ENCODE results near the gene STOML3.

Gene STOML3

DNA sequence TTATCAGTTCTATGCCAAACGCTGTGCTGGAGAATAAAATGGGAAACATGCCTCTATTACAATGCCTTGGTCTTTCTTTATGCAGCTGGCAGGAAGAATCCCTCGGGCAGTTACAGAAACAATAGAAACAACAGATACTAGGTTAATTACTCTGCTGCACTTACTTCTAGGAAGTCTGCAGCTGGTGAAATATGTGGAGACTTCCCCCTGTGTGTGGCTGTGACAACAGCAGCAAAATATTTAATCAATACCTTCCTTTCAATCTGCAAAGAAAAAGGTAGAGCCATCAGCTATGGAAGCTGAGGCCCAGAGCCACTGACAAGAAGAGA, 9.9 kb downstream of the STOML3 start:
- no peak for DNase-seq

DNA sequence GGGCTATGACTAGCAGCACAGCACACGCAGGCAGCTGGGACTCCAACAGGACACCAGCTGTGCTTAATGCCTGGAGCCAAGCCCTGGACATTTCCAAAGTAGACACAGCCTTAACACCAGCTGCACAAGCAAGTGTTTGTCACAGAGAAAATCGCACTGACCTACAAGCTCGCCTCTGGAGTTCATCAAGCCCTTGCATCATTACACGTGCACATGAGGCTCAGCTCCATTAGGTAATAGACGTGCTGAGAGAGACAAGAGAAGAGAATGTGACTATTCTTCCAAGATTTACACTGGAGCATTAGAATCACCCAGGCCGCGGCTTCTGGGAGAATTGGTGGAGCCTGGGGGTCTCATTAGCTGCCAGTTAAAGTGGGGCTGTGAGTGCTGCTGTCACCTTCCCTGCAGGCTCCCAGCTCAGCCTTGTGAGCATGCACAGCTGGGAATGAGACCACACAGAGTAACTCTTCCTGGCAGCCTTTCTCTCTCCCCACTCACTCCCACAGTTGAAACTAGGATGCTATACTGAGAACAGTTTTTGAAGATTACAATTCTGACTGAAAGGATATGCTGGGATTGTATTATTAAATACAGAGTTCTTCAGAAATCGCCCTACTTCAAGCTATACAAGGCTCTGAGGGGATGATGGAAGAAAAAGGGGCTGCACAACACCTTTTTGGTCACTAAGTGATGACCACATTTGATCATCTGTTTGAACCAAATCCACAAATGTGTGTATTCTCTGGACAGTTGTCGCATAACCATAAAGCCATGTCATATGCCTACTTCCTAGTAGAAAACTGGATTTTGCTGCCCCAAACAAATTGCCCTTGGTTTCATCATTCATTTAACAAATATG, 10.5 kb downstream of the STOML3 start:
- DNase-seq, result no peak

DNA sequence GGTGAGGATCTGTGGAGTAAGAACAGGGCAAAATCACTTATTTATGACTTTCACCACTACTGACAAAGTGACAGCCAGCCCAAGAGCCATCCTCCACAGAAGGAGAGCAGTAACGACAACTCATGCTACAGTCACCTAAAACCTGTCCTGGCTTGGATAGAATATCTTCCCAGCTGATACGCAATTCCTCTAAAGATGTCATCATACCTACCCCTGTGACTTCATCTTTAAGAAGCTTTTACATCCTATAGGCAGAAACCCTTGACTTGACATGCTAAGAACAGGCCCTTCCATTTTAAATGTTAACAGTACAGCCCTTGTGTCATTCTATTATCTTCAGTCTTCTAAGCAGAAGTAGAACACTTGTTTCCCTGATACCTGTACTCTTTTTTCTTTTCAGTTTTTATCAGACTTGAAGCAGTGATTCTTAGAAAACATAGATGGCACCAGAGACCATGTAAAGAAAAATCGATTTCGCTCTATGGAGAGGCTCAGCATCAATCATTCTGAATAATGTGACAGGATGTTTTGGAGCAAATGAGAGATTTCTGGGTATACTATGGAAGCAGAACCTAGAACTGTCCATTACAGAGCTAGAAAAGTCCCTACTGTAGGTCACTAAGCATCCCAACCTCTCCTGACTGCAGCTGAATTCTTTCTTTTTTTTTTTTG, 20.1 kb downstream of the STOML3 start:
- DNase-seq, result no peak

DNA sequence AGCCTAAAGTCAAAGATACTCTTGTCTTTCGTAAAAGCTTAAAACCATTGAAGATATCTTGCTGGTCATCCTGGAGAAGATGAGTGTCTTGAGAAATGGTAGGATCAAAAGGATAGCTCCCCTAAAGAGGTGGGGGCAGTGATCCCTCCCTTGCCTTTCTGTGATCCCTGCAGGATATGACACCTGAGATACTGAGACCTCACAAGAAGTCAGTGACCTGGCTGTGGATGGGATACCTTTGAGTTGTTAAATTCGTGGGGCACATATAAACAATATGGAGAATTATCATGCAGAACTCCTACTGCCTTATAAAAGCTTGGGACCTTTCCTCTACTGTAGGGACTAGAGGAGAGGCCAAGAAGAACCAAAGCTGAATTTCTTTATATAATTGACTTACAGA, 21.4 kb downstream of the STOML3 start:
- DNase-seq, result no peak

DNA sequence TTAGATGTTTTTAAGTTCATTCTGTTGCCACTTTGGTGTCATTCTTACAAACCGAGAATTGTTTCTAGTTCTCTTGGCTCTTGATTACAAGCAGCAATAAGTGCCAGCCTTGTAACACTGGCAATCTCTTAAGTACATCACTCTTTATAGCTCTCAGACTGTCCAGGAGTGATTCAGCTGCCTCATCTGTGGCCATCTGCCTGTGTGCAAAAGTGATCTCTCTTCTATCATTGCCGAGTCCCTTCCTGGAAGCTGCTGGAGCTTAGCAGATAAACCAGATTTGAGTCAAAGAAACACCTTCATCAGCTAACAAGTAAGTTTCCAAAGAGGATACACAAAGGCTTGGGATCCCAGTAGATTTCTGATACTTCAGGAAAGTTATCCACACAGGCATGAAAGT, 23.2 kb downstream of the STOML3 start:
- no peak for DNase-seq

DNA sequence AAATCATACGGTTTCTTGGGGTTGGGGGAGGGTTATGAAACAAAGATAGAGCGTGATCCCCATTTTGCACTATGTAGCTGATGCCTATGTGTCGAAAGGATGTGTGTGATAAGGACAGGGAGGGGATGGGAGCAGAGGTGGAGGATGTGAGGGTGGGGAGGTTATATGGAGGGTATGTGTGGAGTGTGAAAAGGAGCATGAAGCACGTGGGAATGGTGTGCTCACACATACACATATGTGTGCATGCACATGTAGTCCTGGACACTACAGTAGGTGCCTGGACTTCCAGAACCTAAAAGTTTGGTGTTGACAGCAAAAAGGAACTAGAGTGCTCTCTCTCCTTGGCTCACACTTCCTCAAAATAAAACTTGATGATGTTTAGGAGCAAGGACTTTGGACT, 25.4 kb downstream of the STOML3 start:
- DNase-seq, result no peak

GRCh38 chr13:38960175-38960574, 30.5 kb downstream of the STOML3 start:
- DNase-seq, result no peak

DNA sequence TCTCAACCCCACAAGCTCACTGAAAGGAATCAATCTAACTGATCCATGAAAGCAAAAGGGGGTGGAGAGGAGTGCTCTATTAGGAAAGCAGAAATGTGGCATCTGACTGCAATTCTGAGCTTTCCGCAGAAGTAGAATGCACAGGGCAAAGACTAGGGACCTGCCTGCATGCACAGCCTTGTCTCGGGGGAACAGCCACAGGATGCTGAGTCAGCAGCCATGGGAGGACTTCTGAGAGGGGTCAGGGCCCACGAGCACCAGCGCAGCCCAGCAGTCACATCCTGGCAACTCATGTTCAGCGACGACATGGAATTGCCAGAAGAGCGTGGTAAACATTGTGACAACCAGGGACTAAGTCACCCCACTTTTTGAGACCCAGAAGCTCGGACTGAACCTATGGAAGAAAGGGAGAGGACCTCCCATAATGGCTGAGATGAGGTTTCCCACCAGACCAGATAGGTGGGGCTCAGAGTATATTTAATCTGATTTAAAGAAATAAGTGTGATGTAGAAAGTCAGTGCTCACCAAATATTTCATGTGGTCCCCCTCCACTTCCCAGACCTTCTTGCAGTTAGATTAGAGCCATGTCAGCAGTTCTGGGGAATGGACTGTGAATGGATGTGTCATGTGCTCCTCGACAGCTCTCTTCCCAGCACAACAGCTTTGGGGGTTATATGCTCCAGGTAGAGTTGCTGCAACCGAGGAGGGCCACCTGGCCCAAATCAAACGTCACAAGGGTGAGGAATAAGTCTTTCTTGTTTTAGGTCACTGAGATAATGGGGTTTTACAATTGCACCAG, 32.6 kb downstream of the STOML3 start:
- no peak for DNase-seq

DNA sequence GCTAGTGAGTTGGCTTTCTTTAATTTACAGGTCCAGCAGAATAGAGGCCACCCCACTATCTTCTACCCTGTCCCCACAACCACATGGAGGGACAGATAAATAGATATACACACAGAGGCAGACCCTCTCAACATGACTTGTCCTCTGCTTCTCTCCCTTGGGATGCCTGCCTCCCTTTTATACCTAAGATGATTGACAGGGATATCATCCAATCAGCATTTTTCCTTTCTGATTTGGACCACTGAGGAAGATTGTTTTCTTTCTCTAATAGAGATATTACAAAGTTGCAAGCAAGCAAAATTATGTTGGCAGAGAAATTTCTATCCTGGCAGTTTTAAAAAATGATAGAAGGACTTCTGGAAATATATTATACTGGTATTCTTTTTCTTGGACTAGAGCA, 35.8 kb downstream of the STOML3 start:
- no peak for DNase-seq

DNA sequence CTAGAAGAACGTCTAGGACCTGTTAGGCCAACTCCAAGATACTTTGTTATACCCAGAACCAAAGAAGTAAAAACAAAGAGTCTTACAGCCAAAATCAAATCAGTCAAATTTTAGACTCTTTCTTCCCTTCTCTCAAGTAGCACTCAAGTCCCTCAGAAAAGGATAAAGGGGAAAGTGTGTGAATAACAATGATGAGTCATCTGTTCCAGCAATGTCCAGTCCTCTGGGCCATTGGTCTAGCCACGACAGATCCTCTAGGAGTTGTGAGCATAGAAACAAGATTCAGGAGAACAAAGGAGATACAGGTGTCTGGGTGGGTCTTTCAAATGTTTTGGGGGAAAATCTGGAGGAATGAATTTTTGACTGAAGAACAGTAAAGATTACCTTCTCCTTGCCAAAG, 36.3 kb downstream of the STOML3 start:
- DNase-seq, result no peak

GRCh38 chr13:38952827-38953226, 37.8 kb downstream of the STOML3 start:
- DNase-seq, result no peak

- DNase-seq, result no peak
Observed at GRCh38 chr13:38951525-38952313, 38.9 kb downstream of the STOML3 start.

- DNase-seq, result no peak
Observed at GRCh38 chr13:38950987-38951386, 39.6 kb downstream of the STOML3 start.

DNA sequence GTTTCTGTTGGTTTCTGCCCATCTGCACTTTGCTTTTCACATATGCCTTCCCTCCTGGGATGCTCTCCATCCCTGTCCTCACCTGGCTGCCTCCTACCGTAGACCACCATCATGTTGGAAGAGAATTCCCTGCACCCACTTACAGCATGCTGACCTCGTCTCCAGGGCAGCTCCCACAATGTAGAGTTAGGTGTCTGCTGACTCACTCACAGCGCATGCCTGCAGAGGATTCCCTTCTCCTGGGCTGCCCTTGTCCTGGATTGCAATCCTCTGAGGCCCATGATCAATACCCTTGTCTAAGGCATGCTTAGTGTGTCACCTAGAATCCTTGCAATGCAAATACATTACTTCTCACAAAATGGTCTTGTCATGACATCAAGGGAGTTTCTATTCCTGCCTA, 43.6 kb downstream of the STOML3 start:
- no peak for DNase-seq

- no peak for DNase-seq
Observed at GRCh38 chr13:38944219-38944618, 46.4 kb downstream of the STOML3 start.

DNA sequence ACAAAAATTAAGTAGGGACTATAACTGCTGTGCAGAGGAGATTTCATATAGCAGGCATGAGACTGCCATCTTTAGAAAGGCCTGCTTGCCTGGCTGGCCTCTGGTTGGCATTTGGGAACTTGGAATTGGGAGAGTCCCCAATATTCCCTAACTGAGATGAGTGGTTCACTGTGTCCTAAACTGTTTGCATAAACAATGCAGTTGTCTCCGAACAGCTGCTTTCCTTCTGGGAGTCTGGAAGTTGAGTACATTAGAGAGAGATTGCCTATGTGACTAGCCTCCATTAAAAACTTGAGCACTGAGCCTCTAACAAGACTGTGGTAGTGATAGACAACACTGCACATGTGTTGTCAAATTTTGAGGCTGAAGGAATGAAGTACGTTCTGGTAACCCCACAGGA, 47.4 kb downstream of the STOML3 start:
- DNase-seq, result no peak

DNA sequence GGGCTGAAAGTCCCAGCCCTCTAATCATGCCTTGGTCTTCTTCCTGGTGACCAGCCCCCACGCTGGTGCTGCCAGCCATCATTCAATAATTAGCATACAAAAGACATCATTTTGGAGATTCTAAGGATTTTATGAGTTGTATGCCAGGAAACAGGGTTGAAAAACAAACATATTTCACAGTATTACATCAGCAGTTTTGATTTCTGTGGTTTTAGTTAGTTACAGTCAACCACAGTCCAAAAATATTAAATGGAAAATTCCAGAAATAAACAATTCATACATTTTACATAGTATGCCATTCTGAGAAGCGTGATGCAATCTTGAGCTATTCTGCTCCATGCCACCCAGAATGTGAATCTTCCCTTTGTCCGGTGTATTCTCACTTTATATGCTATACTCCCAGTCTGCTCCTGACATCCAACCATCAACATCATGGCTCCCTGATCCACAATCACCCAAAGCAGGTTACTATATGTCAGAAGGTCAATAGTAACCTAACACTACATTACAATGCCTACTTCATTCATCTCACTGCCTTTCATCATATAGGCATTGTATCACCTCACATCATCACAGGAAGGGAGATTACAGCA, 49.2 kb downstream of the STOML3 start:
- no peak for DNase-seq

DNA sequence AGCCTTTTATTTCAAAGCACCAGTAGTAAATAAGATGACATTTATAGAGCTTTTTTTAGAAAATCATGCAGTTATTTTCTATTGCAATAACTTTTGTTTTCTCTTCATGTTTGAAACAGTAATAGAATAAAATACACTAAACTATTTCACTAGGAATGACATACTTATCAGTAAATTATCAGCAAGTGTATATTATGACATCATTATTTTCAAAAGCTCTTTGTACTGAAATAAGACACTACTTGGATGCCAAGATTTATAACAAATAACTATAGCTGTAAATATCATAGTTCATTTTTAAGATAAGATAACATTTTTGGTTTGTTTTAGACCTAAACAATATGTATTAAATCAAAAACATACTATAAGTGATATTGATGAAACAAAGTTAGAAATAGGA, 56.8 kb downstream of the STOML3 start:
- DNase-seq, result no peak

DNA sequence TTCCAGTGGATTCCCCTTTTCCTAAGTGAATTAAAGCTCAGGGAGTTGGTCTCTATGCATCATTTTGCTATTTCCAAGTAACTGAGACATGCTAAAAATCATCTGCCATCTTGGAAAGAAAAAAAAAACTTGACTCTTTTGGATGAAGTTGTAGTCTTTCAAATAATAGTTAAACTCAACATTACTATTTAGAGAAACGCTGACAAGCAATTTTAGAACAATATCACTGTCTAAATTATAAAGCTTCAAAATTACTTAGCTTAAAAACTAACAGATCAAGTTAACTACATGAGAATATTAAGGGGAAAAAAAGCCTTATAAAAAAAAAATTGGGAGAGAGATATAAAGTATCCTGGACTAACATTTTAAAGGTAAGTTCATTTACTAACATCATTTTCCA, 68.5 kb downstream of the STOML3 start:
- DNase-seq, result no peak

DNA sequence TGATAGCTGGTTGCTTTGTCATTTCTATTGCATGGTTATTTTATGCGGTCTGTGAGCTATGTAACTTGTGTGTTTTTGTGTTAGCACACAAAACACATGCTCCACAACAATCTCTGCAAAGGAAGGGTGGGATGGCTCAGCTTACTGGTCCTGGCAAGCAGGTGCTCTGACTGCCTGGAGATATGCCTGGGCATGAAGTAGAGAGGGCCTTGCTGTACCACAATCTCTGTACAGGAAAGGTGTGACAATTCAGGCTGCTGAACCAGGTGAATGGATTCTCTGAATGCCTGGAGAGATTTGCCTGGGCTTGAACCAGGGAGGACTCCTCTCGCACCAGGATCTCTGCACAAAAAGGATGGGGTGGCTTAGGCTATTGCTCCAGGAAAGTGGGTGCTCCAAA, 69.5 kb downstream of the STOML3 start:
- DNase-seq, result no peak
